Keratinocyte (primary cell): ENCODE measurements around the gene SLC39A11.

ENCODE experiments used
- EZH2 ChIP-seq: IDR thresholded peaks from one replicate; pipeline ENCODE4 v1.6.1; 2012; ENCODE audit warnings: inconsistent platforms, mild to moderate bottlenecking, low read length, moderate library complexity
- TF ChIP-seq, protein P1 (sequence below), 3 experiments: IDR thresholded peaks in 1 of 3; conservative IDR thresholded peaks in 1 of 3; optimal IDR thresholded peaks in 1 of 3; 2 replicates in 2 of 3; 3 replicates in 1 of 3; pipeline versions ENCODE3 to v1.5.1; 2011; ENCODE audit warnings: low read length in 3 of 3, mild to moderate bottlenecking in 3 of 3, moderate library complexity in 2 of 3, control low read depth in 1 of 3, inconsistent platforms in 1 of 3; ENCODE audit not compliant: insufficient read depth in 2 of 3; ENCODE audit errors: extremely low read depth in 1 of 3

DNA sequence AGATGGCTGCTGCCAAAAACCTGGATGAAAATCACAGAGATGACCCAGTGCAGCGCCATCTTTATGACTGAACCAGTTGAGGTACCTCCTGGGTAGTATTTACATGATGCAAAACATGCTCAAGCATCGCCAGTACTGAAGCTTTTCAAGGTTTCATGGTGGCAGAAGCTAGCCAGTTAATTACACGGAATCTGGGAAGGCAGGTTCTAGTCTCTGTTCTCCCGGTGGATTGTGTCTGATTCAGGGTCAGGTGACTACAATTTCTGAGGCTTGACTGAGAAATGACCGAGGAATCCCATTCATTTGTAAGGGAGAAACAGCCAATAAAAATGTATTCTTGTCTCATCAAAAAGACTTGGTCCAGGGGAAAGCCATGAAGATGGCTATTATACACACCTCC, 209.1 kb downstream of the SLC39A11 start:
- TF ChIP-seq, protein P1, sequence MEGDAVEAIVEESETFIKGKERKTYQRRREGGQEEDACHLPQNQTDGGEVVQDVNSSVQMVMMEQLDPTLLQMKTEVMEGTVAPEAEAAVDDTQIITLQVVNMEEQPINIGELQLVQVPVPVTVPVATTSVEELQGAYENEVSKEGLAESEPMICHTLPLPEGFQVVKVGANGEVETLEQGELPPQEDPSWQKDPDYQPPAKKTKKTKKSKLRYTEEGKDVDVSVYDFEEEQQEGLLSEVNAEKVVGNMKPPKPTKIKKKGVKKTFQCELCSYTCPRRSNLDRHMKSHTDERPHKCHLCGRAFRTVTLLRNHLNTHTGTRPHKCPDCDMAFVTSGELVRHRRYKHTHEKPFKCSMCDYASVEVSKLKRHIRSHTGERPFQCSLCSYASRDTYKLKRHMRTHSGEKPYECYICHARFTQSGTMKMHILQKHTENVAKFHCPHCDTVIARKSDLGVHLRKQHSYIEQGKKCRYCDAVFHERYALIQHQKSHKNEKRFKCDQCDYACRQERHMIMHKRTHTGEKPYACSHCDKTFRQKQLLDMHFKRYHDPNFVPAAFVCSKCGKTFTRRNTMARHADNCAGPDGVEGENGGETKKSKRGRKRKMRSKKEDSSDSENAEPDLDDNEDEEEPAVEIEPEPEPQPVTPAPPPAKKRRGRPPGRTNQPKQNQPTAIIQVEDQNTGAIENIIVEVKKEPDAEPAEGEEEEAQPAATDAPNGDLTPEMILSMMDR (optimal IDR thresholded peaks at IDR 0.05 in 1 of 3, IDR thresholded peaks at IDR 0.05 in 1 of 3, conservative IDR thresholded peaks at IDR 0.05 in 1 of 3; ENCODE audit: extremely low read depth in 1 of 3, insufficient read depth in 2 of 3, low read length in 3 of 3), result no peak
- no peak for TF ChIP-seq EZH2
